GM20431 (cell line): ENCODE data around the gene CLCC1.

Source experiments
- in situ Hi-C: fragments of 300-500 bp; cut with MseI, MboI; formaldehyde crosslinking; loops from one replicate; pipeline ENCODE4 v1.15.0; 2020; ENCODE audit warnings: low sequenced_read_pairs; ENCODE audit not compliant: unreplicated experiment

The CLCC1 gene

GRCh38 chr1:108925920-108926319 is 37.4 kb downstream of the CLCC1 start:
- in situ Hi-C loops: no loop called here

- in situ Hi-C loops: no loop called here
These were observed 46.5 kb downstream of the CLCC1 start for GRCh38 chr1:108916788-108917187.
